DMS79 (cell line): ENCODE data around the gene TLE3.
"Not testable (repeated sequence)": the region's sequence is repeated elsewhere in the genome, so short reads cannot be mapped to it uniquely, and the experiment has no call there.

Experiments used
- DNase-seq: peaks from one replicate; lab custom pipeline; 2025; lab: John Stamatoyannopoulos, UW

Gene TLE3

DNA sequence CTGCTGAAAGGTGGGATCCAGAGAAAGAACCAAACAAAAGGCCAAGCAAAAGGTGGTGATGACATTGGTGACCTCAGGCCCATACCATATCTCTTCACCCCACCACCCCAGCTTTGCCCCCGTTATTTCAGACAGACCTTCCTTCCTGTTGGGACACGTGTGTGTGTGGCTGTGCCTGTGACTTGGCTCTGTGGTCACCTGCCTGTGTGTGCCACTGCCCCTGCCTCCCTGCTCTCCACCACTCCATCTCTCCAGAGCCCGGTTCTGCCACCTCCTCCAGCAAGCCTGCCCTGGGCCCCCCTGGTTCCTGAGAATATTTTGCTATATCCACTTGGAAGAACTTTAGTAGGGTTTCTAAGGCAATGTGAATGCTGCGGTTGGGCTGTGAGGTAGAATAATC, 28.6 kb upstream of the TLE3 start:
- DNase-seq, result no peak

DNA sequence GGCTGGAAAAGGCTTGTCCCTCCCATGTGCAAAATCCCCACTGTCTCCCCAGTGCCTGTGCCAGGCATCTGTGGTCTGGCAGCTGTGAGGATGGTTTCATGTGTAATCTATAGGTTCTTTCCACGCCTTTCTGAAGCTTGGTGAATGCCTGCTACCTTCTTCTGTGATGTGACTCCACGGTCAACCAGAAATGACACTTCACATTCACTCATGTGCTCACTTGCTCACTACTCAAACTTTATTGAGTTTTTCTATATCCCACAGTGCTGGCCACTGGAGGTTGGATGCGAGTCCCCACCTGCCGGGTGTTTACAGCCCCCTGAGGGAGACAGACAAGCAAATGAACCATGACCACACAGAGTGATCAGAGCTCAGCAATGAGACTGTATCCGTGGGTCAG, 27.9 kb upstream of the TLE3 start:
- peak; percentile 36 for DNase-seq

- DNase-seq, result no peak
These were observed 24.0 kb upstream of the TLE3 start for GRCh38 chr15:70121624-70122302.

GRCh38 chr15:70120958-70121623, 23.4 kb upstream of the TLE3 start:
- DNase-seq, result no peak

- DNase-seq, result no peak
These were observed 22.3 kb upstream of the TLE3 start for GRCh38 chr15:70119911-70120508.

DNA sequence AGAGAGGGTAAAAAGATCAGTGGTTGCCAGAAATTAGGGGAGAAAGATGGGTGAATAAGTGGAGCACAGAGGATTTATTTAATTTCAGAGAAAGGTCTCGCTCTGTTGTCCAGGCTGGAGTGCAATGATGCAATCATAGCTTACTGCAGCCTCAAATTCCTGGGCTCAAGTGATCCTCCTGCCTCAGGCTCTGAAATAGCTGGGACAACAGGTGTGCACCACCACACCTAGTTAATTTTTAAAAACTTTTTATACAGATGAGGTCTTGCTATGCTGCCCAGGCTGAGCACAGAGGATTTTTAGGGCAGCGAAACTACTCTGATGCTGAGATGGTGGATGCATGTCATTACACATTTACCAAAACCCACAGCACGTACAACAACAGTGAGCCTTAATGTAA, 20.9 kb upstream of the TLE3 start:
- DNase-seq, result no peak

GRCh38 chr15:70116317-70116716, 18.6 kb upstream of the TLE3 start:
- DNase-seq, result no peak

- DNase-seq, result no peak
These were observed 16.5 kb upstream of the TLE3 start for GRCh38 chr15:70114221-70114620.

DNA sequence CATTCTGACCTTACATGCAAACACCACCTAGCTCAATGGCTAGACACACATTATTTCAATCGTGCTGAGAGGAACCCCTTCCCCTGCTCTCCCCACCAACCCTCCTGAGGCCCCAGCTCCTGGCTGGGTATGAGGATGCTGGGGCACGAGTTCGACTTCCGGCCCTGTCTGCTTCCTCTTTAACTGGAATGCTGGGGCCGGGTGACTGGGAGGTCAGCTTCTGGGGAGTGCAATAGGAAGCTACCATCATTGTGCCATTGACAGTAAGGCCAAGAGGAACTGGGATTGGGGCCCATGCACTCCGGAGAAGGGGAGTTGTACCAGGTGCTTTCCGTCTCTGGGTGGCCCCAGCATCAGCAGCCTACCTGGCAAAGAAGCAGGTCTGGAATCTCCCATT, 15.6 kb upstream of the TLE3 start:
- no peak for DNase-seq

DNA sequence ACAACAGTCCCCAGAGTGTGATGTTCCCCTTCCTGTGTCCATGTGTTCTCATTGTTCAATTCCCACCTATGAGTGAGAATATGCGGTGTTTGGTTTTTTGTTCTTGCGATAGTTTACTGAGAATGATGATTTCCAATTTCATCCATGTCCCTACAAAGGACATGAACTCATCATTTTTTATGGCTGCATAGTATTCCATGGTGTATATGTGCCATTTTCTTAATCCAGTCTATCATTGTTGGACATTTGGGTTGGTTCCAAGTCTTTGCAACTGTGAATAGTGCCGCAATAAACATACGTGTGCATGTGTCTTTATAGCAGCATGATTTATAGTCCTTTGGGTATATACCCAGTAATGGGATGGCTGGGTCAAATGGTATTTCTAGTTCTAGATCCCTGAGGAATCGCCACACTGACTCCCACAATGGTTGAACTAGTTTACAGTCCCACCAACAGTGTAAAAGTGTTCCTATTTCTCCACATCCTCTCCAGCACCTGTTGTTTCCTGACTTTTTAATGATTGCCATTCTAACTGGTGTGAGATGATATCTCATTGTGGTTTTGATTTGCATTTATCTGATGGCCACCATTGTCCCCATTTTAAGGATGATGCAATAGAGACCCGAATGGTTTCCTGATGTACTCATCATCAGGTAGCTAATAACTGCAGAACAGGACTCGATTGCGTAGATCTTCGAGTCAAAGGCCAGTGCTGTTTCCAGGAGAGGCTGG, 15.0 kb upstream of the TLE3 start:
- DNase-seq, result not testable (repeated sequence)

GRCh38 chr15:70112074-70112395, 14.3 kb upstream of the TLE3 start:
- DNase-seq, result no peak

- DNase-seq, result peak; percentile 45
These were observed 13.7 kb upstream of the TLE3 start for GRCh38 chr15:70111203-70112073.

GRCh38 chr15:70109978-70110377, 12.3 kb upstream of the TLE3 start:
- DNase-seq, result no peak

DNA sequence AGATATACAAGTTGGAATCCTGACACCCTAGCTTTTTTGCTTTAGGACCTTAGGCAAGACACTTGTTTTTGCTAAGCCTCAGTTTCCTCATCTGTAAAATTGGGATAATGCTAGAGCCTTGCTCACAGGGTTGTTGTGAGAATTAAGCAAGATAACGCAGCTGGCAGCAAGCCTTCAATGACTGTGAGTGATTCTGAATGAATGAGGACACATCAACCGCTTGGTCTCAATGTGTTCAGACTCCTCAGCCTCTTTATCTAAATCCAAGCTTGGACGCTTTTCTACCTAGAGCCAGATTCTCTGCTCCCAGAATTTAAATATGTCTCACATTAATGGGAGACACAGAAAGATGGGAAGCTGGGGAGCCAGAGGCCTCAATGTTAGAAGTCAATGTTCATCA, 11.8 kb upstream of the TLE3 start:
- no peak for DNase-seq

GRCh38 chr15:70103880-70104626, 6.3 kb upstream of the TLE3 start:
- no peak for DNase-seq

DNA sequence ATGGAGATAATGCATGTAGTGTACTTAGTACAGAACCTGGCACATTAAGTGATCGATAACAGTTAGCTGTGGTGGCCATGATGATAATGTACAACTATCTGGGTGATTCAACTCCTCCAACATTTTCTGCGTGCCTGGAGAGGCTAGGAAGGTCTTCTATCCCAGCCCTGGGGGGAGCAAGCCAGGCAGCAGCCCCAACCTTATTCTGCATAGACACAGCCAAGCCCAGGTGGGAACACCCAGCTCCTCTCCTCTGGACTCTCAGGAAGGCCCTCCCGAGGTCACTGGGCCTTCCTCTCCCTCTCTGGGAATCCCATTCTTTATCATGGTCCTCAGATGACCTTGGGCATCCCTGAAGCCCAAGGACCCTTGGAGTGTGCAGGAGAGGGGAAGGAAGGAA, 5.1 kb upstream of the TLE3 start:
- DNase-seq, result no peak

DNA sequence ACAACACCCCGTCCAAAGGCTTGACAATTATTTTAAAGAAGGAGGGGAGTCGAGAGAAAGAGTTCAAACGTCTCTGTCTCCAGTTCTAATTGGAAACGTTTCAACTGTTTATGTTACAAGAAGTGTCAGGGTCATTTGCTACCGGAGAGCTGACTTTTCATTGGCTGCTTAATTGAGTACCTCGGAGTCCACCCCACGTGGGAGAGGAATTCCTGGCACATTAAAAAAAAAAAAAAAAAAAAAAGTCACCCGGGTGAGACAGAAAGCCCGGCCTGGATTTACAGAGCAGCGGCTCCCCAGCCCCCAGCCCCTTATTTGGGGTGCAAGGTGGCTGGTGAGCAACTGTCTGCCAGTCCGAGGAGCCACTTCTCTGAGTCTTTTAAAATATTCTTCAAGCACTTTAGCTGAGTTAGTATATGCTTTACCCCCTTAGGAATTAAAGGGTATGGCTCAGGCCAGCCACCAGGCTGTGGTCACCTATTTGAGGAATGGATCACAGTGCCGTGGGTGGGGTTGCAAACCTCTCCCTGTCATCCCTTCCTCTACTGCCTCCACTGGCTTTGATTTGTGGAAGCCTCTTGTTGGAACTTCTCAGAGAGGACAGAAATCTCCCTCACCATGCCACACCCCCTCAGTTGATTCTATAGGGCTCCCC, 3.9 kb upstream of the TLE3 start:
- peak; percentile 71 for DNase-seq

DNA sequence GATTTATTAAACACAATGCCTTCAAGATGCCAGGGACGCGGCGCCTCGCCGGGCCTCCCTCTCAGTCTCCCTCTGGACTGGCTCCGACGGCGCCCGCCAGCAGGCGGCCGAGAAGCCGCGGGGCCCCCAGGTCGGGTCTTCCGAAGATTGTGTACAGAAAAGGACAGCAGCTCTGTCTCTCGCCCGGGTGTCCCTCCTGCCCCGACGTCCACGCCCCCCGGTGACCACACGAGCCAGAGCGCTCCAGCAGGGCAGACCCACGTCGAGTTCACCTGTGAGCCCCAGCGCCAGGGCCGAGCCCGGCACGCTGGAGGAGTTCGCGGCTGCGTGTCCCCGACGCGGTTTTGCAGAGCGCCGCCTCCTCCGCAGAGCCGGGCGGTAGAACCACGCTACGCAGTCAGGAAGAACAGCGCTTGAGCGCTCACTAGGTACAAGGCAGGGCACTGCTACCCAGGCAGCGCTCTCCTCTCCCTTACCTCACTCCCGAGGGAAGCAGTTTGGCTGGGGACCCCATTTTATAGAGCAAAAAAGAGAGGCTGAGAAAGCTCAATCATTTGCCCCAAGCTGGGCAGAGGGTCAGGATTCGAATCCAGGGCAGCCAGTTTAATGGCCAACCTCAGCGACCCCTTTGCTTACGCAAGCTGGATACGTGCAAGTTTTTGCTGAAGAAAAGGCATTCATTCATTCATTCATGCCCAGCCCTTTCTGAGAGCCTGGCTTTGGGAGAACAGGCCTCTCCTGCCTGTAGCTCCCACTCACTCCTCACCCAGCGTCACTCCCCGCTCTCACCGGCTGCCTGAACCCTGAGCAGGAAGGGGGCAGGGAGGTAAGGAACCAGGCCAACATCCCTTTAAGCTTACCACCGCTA, 3.0 kb upstream of the TLE3 start:
- DNase-seq, result peak; percentile 1

DNA sequence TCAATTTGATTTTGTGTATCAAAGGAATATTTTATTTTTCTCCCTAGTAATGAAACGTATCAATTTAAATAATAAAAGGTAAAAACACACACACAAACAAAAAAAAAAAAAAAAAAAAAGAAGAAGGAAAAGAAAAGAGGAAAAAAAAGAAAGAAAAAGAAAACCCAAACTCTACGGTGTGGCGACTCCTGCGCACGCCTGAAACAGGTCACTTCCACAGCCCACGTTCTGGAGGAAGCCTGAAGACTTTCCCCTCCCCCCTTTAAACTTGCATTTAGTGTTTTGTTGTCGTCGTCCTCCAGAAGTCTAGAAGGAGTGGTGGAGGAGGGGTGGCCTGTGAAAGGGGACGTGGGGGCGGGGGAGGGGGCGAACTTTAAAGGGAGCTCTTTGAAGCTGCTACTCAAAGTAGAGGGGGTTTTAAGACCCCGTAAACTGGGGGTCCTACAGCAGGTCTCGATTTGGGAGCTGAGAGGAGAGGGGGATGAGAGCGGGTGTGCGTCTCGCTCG, 2.3 kb upstream of the TLE3 start:
- DNase-seq, result no peak
